HT1080 (cell line): ENCODE data around the gene SFMBT1. TPM values are rescaled to one million over a fixed set of nuclear protein-coding genes. Genes with fewer than 3 reads are reported as not detected.
"Not testable (repeated sequence)": the region's sequence is repeated elsewhere in the genome, so short reads cannot be mapped to it uniquely, and the experiment has no call there.

ENCODE experiments used
- DNase-seq: peaks from one replicate; pipeline ENCODE4 v3.0.0-alpha.2; 2015; ENCODE audit warnings: low read depth
- total RNA-seq: library from RNA; depleted of rRNA; stranded (reverse); fragments of >200 nt; shearing (Covaris generic); gene quantifications from 2 replicates; pipeline ENCODE4 v1.2.3, GENCODE V29; 2014

SFMBT1 gene
- total RNA-seq, 1 experiment from 2014 or later = 11.8 TPM

DNA sequence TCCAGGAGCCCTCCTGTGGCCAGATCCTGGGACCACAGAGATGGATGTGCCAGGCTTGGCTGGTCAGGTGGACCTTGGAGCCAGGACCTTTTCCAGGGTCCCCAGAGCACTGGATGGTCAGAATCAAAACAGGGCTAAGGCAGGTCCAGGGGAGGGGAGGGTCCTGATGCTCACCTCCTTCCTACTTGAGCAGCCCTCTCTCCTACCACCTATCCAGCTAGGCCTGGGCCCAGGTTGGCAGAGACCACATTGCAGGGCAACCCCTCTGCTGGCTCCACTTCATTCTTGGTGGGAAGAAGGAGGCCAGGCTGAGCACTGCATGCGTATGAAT, 28.5 kb upstream of the SFMBT1 start:
- no peak for DNase-seq

DNA sequence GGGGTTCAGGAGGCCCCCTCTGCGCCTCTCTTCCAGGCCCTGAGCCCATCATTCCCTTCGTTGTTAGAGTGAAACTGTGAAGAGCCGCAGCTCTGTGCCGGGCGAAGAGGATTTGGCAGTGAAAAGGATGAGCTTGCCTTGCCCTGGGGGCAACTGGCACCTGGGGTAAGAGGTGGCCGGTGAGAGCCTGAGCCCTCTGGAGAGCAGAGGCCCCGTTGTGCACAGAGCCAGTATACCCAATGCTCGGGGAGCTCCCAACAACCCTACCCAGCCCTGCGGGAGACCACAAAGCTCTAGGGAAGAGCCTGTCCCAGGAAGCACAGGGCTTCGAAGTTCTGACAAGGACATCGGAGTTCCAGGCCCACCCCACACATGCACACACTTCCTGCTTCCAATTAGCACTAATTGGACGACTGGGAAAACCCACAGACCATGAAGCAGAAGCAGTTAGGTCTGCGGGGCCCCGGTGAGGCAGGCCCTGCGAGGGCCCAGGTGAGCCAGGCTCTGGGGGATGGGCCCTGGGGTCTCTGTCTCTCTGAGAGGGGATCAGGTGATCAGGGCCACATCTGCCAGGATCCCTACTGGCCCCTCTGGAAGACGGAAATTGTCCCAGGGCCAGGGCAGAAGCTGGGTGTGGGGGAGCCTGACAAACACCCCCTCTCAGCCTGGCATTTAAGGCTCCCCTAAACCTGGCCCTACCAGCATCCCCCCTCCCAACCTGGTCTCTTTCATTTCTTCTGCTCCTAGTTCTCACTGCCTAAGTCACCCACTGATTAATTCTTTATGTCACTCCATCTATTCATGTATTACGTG, 27.9 kb upstream of the SFMBT1 start:
- no peak for DNase-seq

DNA sequence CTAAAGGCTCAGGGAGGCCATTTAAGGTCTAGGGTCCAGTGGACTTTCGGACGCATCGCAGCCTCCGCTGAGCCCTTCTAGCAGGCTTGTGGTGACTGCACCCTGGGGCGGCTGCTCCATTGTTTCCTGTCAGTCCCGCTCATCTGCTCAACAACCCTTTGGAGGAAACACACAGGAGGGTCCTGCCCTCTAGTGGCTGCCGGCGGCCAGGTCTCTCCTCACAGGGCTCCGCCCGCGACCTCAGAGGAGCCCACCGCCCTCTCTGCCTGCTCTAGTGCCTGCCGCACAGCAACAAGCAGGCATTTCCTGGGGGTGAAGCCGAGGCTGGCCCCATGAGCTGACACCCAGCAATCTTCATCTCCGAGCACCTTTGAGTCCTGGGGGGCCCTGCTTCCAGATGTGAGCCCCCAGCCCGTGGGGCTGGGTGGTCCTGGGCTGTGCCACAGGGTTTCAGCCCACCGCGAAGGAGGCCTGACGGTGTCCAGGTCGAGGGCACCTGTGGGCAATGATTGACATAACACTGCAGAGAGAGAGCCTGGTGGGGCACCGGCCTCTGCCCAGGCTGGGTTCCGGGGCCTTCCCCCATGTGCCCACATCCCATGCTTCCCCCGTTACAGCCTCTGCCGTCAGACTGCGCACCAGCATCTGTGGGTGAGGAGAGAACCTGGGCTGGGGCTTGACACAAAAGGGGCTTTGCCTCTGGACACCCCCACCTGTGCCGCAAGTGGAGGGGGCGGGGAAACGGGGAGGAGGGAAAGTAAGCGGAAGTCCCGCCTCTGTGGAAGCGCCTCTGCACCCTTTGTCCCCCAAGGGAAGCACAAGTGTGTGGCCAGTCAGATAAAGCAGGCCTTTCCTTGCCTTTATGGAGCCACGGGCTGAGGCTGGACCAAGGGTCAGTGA, 27.0 kb upstream of the SFMBT1 start:
- peak; percentile 76 for DNase-seq

DNA sequence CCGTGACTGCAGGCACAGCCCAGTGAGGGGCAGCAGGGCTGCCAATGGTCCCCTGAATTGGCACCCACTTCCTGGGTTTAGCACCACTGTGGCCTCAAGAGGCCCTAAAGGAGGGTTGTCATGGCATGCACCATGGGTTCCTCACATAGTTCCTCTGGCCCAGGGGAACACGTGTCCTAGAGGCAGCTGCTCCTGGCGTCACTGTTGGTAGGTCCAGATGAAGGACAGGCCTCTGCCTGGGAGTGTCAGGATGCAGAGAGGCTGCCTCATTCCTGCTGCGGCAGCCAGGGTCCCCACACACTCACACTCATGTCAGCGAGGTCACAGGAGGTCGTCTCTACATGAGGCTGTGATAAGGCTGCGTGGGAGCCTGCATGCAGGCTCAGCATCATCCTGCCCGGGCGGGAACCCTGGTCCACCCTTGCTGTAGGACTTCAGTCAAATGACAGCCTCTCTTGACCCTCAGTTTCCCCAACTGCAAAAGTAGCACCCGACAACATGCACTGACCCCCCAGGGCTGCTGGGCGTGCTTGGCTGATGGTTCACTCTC, 26.1 kb upstream of the SFMBT1 start:
- no peak for DNase-seq

DNA sequence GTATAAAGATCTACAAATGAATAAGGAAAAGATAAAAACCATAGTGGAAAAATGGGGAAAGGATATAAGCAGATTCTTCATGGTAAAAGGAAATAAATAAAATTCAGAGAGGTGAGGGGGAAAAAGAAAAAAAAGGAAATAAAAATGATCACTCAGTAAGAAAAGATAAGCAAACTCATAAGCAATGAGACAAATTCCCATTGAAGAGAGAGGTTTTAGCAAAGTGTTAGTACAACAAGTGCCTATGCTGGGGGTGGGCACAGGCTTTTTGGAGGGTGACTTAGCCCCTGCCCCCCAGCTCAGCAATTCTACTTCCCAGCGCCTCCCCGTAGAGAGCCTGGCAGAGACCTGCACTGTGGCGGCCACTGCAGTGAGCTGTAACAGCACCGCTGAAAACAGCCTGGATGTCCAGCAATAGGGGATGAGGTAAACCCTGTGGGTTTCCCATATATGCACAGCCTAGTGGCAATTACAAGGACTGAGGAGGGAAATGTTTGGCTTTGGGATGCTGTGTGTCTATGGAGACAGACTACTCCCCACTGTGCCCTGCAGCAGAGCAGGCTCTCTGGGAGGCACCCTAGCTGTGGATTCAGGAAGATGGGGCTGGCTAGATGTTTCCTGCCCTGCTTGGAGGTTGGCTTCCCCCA, 23.7 kb upstream of the SFMBT1 start:
- DNase-seq = peak; percentile 38

DNA sequence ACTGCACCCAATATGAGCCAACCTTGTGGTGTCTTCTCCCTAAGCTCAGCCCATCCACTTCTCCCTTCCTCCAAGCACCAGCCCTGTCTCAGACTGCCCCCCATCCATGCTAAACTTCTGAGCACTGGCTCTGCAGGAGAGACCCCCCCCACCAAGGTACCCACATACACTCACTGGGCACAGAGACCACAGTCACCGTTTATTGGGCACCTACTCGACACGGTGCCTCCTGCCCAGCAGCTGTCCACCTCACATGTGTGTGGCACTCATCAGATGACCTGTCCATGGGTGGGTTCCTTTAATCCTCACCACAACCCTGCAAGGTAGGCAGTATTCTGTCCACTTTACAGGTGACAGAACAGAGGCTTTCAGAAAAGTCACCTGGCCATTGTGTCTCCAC, 22.3 kb upstream of the SFMBT1 start:
- DNase-seq = no peak

DNA sequence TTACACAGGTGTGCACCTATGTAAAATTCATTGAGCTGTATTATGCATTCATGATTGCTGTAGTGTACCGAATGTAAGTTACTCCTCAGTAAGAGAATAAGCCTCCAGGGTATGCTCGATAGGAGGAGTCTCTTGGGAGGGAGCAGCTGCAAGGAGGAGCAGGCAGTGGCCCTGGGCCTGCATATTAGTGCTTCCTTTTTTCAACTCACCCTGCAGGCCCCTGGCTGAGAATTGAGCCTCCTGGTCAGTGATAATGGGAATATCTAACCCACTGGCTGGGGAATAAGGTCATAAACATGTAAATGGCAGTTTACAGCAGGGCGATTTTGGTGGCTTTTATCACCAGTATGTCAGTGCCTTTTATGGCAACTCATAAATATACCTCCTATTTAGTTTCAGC, 21.7 kb upstream of the SFMBT1 start:
- no peak for DNase-seq

DNA sequence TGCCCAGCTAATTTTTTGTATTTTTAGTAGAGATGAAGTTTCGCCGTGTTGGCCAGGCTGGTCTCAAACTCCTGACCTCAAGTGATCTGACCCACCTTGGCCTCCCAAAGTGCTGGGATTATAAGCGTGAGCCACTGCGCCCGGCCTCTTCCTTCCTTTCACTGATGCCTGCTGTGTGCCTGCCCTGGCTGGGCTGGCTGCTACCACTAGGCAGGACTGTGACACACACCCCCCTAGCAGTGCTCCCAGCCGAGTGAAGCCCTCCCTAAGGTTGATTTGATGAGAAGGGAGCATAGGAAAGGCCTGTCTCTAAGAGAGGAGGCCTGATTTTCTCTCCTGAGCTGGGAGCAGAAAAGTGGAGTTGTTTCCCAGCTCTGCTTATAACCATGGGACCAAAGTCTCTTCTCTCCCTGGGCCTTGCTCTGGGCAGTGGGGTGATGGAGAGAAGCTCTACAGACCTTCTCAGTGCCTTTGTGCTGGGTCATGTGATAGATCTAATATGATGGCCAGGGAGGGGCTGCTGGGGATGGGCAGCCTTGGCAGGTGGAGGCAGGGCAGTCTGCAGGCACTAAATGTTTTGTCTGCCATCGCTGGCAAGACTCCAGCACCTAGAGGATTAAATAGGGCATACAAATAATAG, 20.1 kb upstream of the SFMBT1 start:
- no peak for DNase-seq

DNA sequence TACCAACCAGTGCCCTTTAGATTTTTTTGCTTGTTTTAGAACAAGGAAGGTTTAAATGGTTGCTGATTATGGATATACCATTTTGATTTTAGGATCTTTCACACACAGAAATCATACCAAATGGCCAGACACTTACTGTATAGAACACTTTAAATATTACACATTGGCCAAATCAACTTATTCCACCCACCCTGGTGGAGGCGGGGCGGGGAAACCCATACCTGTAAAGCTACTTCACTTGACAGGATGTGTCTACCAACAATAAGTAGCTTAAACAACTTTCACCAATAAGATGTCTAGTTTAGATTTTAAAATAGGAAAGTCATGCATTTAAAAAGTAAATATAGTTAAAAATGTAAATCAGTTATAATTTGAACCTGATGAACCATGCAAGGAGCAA, 17.0 kb upstream of the SFMBT1 start:
- DNase-seq = no peak

DNA sequence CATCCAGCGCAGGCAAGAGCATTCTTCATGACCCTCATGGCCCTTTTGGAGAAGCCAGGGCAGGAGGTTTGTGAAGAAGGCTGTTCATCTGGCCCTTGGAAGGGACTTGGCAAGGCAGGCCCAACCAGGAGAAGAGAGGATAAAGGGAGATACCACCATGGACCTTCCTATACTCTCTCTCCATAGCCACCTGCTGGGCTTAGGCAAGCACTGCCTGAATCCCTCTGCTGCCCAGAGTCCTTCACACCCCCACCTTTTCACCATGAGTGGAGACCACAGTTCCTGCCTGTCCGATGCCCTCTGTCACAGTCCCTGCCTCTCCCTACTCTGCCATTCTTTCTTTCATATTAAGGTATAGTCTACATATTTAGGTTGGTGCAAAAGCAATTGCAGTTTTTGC, 10.6 kb upstream of the SFMBT1 start:
- peak; percentile 48 for DNase-seq

DNA sequence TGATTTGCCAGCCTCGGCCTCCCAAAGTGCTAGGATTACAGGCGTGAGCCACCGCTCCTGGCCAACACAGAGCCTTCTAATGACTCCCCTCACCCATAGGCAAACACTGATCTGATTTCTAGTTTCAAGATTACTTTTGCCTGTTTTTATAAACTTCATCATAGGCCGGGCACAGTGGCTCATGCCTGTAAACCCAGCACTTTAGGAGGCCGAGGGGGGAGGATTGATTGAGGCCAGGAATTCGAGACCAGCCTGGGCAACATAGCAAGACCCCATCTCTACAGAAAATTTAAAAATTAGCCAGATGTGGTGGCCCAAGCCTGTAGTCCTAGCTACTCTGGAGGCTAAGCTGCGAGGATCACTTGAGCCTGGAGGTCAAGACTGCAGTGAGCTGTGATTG, 8.4 kb upstream of the SFMBT1 start:
- DNase-seq = not testable (repeated sequence)

DNA sequence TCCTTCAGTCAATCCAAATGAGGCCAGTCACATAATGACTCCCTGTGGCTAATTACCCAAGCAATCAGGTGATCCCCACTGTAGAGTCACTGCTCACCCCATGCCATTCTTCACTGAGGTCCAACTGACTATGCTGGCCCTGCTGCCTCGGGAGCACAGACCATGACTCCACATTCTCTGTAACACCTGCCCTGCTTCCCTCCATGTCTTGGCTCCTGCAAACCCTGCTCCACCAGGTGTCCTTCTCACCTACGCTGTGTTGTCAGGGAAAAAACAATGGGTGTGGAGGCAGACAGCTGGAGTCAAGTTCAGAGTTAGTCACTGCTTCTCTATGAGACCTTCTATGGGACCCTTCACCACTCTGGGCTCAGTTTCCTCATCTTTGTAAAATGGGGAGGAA, 6.1 kb upstream of the SFMBT1 start:
- DNase-seq = no peak

DNA sequence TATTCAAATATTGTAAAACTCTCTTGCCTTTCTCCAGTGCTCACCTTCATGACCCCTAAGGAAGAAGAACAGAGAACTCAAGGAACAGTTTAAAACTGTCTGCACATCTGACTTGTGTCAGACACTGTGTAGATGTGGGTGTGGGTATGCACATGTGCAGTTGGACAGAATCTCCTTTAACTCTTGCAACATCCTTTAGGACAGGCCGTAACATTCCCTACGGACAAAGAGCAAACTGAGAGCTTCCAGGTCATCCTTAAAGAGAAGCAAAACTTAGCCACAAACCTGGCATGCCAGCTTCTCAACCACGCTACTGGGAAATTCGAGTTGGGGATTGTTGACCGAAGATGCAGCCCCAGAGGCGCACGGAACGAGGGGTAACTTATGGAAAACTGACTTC, 4.1 kb upstream of the SFMBT1 start:
- DNase-seq = no peak

DNA sequence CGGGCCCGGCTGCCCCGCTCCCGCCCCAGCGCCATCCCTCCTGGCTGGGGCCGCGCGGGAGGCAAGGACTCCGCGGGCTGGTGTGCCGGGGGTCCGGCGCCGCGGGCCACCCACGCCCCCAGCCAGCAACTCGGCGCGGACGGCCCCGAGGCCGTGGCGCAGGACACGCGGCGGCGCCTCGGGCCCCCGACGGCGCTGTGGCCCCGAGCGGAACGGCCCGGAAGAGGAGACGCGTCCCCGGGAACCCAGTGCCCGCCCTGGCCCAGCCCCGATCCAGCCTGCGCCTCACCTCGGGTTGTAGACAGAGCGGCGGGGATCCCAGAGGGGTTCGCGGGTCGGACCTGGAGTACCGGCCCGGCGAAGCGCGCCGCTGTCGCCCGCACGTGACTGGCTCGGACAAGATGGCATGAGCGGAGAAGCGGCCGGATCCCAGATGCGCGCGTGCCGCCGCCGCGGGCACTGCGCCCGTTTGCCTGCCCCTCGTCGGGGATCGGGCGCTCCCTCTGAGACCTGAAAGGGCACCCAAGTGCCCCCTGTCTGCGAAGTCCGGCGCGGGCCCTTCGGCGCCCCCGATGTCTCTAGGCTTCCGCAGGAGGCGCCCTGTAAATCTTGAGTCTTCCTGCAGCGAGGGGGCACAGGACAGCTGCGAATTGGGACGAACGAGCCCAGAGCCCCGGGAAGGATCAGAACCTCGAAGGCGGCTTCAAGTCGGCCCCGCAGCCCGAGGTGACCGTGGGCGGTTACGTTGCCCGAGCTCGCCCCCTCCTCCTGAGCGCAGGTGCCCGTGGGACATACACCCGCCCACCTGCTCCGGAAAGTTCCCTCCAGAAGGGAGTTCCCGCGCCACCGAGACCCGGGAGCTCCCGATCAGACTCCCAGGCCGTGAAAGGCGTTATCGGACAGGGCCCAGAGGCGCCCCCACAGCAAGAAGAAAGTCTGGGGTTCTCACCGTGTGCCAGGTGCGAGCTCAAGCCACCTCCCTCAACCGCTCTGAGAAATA, 598 bp upstream of the SFMBT1 start:
- DNase-seq = no peak

DNA sequence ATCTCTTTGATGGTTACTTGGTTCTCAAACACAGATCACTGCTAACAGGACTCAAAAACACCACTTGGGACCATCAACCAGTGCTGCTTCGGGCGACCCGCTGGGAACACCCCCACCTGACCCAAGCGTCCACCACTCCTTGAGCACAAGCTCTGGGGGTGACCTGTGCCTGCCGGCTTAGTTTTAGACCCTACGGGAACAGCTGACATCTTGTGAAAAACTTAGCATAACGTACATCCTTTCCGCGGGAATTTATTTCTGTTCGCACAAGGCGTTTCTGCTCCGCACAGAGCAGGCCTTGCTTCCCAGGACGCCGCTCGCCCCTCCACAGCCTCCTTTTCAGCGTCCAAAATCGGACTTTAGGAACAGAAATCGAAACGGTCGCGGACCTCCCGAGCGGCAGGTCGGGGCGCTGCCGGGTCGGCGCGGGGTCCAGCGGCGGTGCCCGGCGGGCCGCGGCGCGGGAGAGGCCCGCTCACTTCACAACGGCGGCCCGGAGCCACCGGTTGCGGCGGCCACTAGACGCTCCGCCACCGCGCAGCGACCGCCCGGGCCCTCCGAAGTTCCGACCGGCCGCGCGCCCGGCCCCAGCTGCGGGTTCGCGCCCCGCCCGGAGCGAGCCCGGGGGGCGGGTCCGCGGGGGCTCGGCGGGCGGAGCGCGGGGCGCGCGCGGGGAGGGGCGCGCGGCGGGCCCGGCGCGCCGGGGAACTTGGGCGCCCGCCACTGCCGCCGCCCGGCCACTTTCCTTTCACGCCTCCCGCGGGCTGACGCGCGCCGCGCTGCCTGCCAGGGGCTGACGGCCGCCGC, 959 bp downstream of the SFMBT1 start:
- DNase-seq = peak; percentile 47

DNA sequence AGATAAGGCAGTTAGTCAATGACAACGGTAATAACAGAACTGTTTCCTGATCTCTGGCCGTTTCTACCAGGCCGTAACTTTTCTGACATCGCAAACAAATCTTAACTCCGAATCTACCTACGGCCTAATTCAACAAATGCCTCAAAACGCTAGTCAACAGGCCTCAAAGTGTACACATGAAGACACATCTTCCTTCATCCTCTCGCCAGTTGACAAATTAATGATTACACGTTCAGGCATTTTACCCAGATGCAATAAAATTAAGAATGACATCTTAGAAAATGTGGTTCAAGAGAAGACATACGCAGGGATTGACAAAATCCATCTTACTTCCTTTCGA, 1.5 kb downstream of the SFMBT1 start:
- DNase-seq = no peak

DNA sequence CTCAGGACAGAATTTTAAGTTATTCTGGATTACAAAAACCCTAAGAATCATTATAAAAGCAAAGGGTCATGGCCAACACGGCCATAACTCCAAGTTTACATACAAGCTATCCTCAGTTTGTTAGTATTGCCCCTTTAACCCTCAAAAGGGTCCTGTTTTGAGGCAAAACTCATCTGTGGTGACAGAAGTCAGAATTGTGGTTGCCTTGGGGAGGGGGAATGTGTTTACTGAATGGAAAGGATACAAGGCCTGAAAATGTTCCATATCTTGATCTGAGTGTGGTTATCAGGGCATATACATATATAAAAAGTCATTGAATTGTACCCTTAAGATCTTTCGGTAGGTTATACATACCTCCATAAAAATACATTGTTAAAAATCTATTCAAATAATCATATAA, 2.1 kb downstream of the SFMBT1 start:
- DNase-seq = no peak

DNA sequence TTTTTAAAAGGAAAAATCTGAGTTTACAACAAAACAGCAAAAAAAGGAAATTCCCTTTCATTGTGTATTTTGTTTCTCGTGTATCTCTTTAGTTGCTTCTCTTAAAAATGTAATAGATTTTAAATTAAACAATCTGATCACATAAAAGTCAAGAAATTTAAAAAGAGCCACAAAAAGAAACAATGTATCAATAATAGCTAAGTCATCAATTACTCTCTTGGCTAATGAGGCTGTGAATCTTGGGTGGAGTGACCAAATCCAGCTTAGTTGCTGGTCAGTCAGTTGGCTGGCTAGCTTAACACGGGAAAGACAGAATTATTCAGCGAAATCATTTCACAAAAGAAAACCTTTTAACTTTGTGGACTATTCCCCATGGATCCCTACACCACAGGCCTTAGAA, 3.2 kb downstream of the SFMBT1 start:
- DNase-seq = no peak

DNA sequence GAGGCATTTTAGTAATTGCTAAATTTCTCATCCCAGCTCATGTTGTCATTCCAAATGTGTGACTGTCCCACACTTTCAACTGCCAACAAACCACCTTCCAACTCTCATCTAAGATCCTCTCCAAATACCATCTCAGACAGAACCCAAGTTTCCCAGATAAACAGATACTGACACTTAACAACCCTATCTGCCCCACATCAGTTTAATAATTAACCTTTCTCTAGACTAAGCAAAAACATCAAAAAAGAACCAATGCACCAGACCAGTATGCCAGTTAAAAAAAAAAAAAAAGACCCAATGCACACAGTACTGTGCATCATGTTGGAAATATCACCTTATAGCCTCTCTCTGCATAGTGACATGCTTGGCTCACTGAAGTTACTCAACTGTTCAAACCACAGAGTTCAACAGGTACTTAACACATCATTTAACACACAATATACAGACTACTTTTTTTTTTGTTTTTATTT, 5.5 kb downstream of the SFMBT1 start:
- DNase-seq = peak; percentile 32
